Endothelial cell of umbilical vein (primary cell): ENCODE results near the gene TUBB4B. TPM values are rescaled to one million over a fixed set of nuclear protein-coding genes. Genes with fewer than 3 reads are reported as not detected.

ENCODE experiments used
- BruUV-seq: library from RNA; stranded (reverse); fragments of 400-500 nt; replicated peaks from 2 replicates; lab custom pipeline; 2021; lab: Mats Ljungman, UMichigan
- CTCF ChIA-PET: fragments of 300-600, 350-600 bp; sonication (Branson Sonifier 250); formaldehyde crosslinking; loops from one replicate; lab custom pipeline; 2021; ENCODE audit warnings: antibody characterized with exemption, inconsistent platforms; lab: Charles Lee
- POLR2A ChIA-PET: fragments of 300-600, 350-600 bp; sonication (Branson Sonifier 250); formaldehyde crosslinking; loops from one replicate; lab custom pipeline; 2021; ENCODE audit warnings: antibody characterized with exemption, inconsistent platforms; lab: Charles Lee
- DNase-seq: peaks from one replicate; pipeline ENCODE4 v3.0.0-alpha.2; 2011; ENCODE audit warnings: low read depth, low spot score
- FAIRE-seq: peaks from 2 replicates; lab custom pipeline; 2011; peaks lifted over from hg19 to GRCh38; lab: Jason Lieb, UNC
- H2AFZ ChIP-seq: 2 replicates; pipeline ENCODE4 v1.6.0; 2012; ENCODE audit warnings: low read depth, low read length, control low read depth, inconsistent platforms
- H3K27ac ChIP-seq: 2 replicates; pipeline ENCODE4 v1.5.1; 2011; ENCODE audit warnings: low read depth, mild to moderate bottlenecking, control low read depth, low read length, moderate library complexity; ENCODE audit not compliant: insufficient read depth
- H3K27me3 ChIP-seq, 2 experiments: 2 replicates each; pipeline versions ENCODE4 v1.6.0 to v1.6.1; 2011; ENCODE audit warnings: low read length in 2 of 2, mixed read lengths in 1 of 2; ENCODE audit not compliant: control insufficient read depth in 2 of 2, insufficient read depth in 2 of 2
- H3K36me3 ChIP-seq, 2 experiments: 2 replicates in 1 of 2; 3 replicates in 1 of 2; pipeline ENCODE4 v1.5.1; 2011; ENCODE audit warnings: low read length in 2 of 2, mild to moderate bottlenecking in 1 of 2, moderate library complexity in 1 of 2; ENCODE audit not compliant: control insufficient read depth in 2 of 2, insufficient read depth in 2 of 2; ENCODE audit errors: extremely low read depth in 1 of 2
- H3K4me1 ChIP-seq: 3 replicates; pipeline ENCODE4 v1.5.1; 2011; ENCODE audit warnings: mild to moderate bottlenecking, low read length; ENCODE audit not compliant: control insufficient read depth, insufficient read depth; ENCODE audit errors: extremely low read depth
- H3K4me2 ChIP-seq: 2 replicates; pipeline ENCODE4 v1.6.1; 2011; ENCODE audit warnings: low read length, control low read depth, mixed read lengths; ENCODE audit not compliant: insufficient read depth
- H3K4me3 ChIP-seq, 3 experiments: fragments of 200-600 bp in 1 of 3; sonication (generic), shearing (Covaris generic) in 1 of 3; replicated peaks in 1 of 3; 2 replicates each; pipeline ENCODE4 v1.5.1; 2011 to 2016; ENCODE audit warnings: control low read depth in 3 of 3, low read length in 3 of 3, mild to moderate bottlenecking in 2 of 3, inconsistent platforms in 1 of 3, low read depth in 1 of 3, moderate library complexity in 1 of 3; ENCODE audit not compliant: insufficient read depth in 1 of 3
- H3K79me2 ChIP-seq: 2 replicates; pipeline ENCODE4 v1.6.0; 2012; ENCODE audit warnings: low read length, inconsistent platforms; ENCODE audit not compliant: control insufficient read depth, insufficient read depth
- H3K9ac ChIP-seq: replicated peaks from 2 replicates; pipeline ENCODE3; 2011; ENCODE audit warnings: low read length, control low read depth; ENCODE audit not compliant: insufficient read depth; ENCODE audit errors: extremely low read depth
- H3K9me1 ChIP-seq: replicated peaks from 3 replicates; pipeline ENCODE4 v1.6.0; 2011; ENCODE audit warnings: mild to moderate bottlenecking, low read length; ENCODE audit not compliant: control insufficient read depth, insufficient read depth; ENCODE audit errors: extremely low read depth
- H3K9me3 ChIP-seq: replicated peaks from 2 replicates; pipeline ENCODE4 v1.5.1; 2012; ENCODE audit warnings: low read length, inconsistent platforms; ENCODE audit not compliant: control insufficient read depth, insufficient read depth
- H4K20me1 ChIP-seq: replicated peaks from 2 replicates; pipeline ENCODE3; 2011; ENCODE audit warnings: mild to moderate bottlenecking, low read length; ENCODE audit not compliant: control insufficient read depth, insufficient read depth; ENCODE audit errors: extremely low read depth
- EZH2 ChIP-seq: IDR thresholded peaks from 2 replicates; pipeline ENCODE4 v1.6.1; 2012; ENCODE audit warnings: borderline replicate concordance, low read depth, mild to moderate bottlenecking, moderate library complexity, low read length, inconsistent platforms; ENCODE audit not compliant: severe bottlenecking
- MYC ChIP-seq: IDR thresholded peaks from one replicate; pipeline ENCODE4 v1.6.1; 2011; ENCODE audit warnings: mild to moderate bottlenecking, low read depth, low read length
- POLR2A ChIP-seq: IDR thresholded peaks from 2 replicates; pipeline ENCODE4 v1.6.1; 2012; ENCODE audit warnings: low read depth, mild to moderate bottlenecking, control low read depth, low read length
- POLR2AphosphoS5 ChIP-seq: IDR thresholded peaks from 2 replicates; pipeline ENCODE4 v1.6.1; 2012; ENCODE audit warnings: low read depth, mild to moderate bottlenecking, control low read depth, low read length, moderate library complexity; ENCODE audit not compliant: insufficient read depth
- dilution Hi-C: fragments of 300-500 bp; cut with MboI; formaldehyde crosslinking; loops from one replicate; pipeline ENCODE4 v1.15.0; 2019; ENCODE audit warnings: low sequenced_read_pairs; ENCODE audit not compliant: extremely low pct_ligation_motif_present
- intact Hi-C: fragments of 100-400 bp; cut with micrococcal nuclease; formaldehyde crosslinking; loops from one replicate; pipeline ENCODE4 v1.10.0; 2022
- polyA plus RNA-seq, 4 experiments: library from polyadenylated mRNA; depleted of rRNA in 3 of 4; stranded (reverse) in 3 of 4; unstranded in 1 of 4; fragments of >200 nt; gene quantifications; 2 replicates each; pipeline versions ENCODE4 v1.2.1 to v1.2.3, GENCODE V29; 2011 to 2012; ENCODE audit warnings: missing spikeins in 1 of 4
- total RNA-seq: library from RNA; stranded (reverse); gene quantifications from 2 replicates; pipeline ENCODE4 v1.2.3, GENCODE V29; 2021
- TF ChIP-seq, protein P1 (sequence below), 2 donors: IDR thresholded peaks; 1 replicate in 1 of 2; 2 replicates in 1 of 2; pipeline ENCODE4 v1.5.1; 2011; ENCODE audit warnings: low read length in 2 of 2, mild to moderate bottlenecking in 2 of 2, moderate library complexity in 2 of 2, control low read depth in 1 of 2, inconsistent platforms in 1 of 2, low read depth in 1 of 2; ENCODE audit not compliant: insufficient read depth in 1 of 2; ENCODE audit errors: extremely low read depth in 1 of 2

The TUBB4B gene
- total and polyA plus RNA-seq, 2 donors (not counting 3 experiments of a cell fraction or from before 2014, with no cell fraction given): 418 to 558 TPM

DNA sequence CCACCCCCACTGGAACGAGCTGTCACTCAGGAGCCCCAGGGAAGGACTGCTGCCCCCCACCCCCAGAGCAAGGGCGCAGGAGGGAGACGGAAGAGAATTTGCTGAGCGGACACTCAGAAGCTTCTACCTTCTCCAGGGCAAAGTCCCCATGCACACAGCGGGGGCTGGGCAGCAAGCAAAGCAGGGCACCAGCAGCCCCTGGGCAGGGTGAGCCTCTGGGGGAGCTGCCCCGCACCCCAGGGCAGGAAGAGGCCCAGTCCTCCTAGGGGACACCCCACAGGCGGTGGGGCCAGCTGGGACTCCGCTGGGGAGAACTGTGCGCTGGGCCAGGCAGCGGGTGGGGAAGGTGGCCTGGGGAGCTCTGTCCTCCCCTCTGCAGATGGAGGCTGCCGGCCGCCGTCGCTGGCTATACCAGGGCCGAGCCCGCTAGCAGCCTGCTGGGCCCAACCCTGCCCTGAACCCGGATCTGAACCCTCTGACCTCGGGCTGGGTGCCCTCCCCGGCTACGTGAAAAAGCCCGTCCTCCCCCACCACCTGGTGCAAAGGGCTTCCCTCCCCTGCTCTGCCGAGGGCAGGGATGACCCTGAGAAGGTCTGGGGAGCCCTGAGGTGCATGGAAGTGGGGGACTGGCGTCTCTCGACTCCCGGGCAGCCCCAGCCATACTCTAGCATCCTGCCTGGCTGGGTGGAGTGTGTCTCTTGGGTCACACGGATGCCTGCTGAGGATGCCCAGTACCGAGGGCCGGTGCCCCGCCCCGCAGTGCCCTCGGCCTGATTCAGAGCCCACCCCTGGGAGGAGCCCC lies 11.0 kb upstream of the TUBB4B start:
- no peak overlapping the region for H3K27ac ChIP-seq
- FAIRE-seq (no peak), DNase-seq (no peak)
- no peaks in the 10 kb centered on the region for H3K36me3 ChIP-seq
- no peaks in the 10 kb centered on the region for H3K27me3 ChIP-seq
- H3K79me2 ChIP-seq: no peaks in the 10 kb centered on the region
- H3K9me3 ChIP-seq: no peaks in the 10 kb centered on the region
- intact Hi-C loops (no loop called here), dilution Hi-C loops (no loop called here)
- TF ChIP-seq EZH2 (no peak), POLR2A (no peak), POLR2AphosphoS5 (no peak), MYC (no peak)
- TF ChIP-seq, protein P1, sequence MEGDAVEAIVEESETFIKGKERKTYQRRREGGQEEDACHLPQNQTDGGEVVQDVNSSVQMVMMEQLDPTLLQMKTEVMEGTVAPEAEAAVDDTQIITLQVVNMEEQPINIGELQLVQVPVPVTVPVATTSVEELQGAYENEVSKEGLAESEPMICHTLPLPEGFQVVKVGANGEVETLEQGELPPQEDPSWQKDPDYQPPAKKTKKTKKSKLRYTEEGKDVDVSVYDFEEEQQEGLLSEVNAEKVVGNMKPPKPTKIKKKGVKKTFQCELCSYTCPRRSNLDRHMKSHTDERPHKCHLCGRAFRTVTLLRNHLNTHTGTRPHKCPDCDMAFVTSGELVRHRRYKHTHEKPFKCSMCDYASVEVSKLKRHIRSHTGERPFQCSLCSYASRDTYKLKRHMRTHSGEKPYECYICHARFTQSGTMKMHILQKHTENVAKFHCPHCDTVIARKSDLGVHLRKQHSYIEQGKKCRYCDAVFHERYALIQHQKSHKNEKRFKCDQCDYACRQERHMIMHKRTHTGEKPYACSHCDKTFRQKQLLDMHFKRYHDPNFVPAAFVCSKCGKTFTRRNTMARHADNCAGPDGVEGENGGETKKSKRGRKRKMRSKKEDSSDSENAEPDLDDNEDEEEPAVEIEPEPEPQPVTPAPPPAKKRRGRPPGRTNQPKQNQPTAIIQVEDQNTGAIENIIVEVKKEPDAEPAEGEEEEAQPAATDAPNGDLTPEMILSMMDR (IDR thresholded peaks at IDR 0.05; ENCODE audit: extremely low read depth in 1 of 2, insufficient read depth in 1 of 2, low read depth in 1 of 2, low read length in 2 of 2): no peak
- no TSS peak for BruUV-seq
- H2AFZ ChIP-seq: no peak overlapping the region
- no peaks in the 10 kb centered on the region for H4K20me1 ChIP-seq
- H3K9ac ChIP-seq: no peak overlapping the region
- H3K4me1 ChIP-seq: no peaks in the 10 kb centered on the region
- no peak overlapping the region for H3K4me3 ChIP-seq
- POLR2A ChIA-PET: interaction anchor here (2.6 kb wide), 1 partner anchor 11 kb away, joined by 6 read pairs; the partner anchor contains the start of gene TUBB4B
- CTCF ChIA-PET: no interaction called here
- H3K9me1 ChIP-seq: no peaks in the 10 kb centered on the region
- no peak overlapping the region for H3K4me2 ChIP-seq
